PFSK-1 (cell line): ENCODE results near the gene CRISPLD2.

ENCODE experiments used
- FOXP2 ChIP-seq: optimal IDR thresholded peaks from 2 replicates; pipeline ENCODE3; 2011; ENCODE audit warnings: borderline replicate concordance, control low read depth, inconsistent platforms; ENCODE audit not compliant: insufficient read depth; ENCODE audit errors: extremely low read length, extremely low read depth
- POLR2AphosphoS5 ChIP-seq: IDR thresholded peaks from 2 replicates; pipeline ENCODE4 v1.6.1; 2012; ENCODE audit warnings: low read depth, mild to moderate bottlenecking, control low read depth, low read length, moderate library complexity
- SIN3A ChIP-seq: IDR thresholded peaks from 2 replicates; pipeline ENCODE4 v1.6.1; 2012; ENCODE audit warnings: mild to moderate bottlenecking, low read length, moderate library complexity, borderline replicate concordance; ENCODE audit not compliant: insufficient read depth
- TAF1 ChIP-seq: IDR thresholded peaks from 2 replicates; pipeline ENCODE4 v1.6.1; 2012; ENCODE audit warnings: low read length, control low read depth, borderline replicate concordance; ENCODE audit not compliant: insufficient read depth
- TF ChIP-seq, protein P1 (sequence below), 2 experiments: IDR thresholded peaks; 2 replicates each; pipeline versions ENCODE4 v1.6.1 to v1.8.0; 2011 to 2012; ENCODE audit warnings: low read depth in 2 of 2, low read length in 2 of 2, control low read depth in 1 of 2, inconsistent platforms in 1 of 2, mild to moderate bottlenecking in 1 of 2, moderate library complexity in 1 of 2; ENCODE audit not compliant: insufficient read depth in 1 of 2

The CRISPLD2 gene

DNA sequence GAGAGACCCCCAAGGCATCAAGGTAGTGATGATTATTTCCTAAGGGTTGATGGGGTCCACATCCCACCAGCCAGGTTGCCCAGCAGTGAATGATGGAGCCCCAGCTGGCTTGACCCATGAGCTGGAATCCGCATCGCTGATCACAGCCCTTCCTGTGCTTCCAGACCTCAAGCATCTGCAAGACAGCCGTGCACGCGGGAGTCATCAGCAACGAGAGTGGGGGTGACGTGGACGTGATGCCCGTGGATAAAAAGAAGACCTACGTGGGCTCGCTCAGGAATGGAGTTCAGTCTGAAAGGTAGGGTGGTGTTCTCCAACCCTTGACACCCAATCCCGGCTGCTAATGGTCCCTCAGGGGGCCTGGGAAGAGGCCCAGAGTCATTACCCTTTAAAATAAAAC lies 69.3 kb downstream of the CRISPLD2 start:
- TF ChIP-seq POLR2AphosphoS5 (no peak), SIN3A (no peak), TAF1 (no peak), FOXP2 (peak; percentile 25)

DNA sequence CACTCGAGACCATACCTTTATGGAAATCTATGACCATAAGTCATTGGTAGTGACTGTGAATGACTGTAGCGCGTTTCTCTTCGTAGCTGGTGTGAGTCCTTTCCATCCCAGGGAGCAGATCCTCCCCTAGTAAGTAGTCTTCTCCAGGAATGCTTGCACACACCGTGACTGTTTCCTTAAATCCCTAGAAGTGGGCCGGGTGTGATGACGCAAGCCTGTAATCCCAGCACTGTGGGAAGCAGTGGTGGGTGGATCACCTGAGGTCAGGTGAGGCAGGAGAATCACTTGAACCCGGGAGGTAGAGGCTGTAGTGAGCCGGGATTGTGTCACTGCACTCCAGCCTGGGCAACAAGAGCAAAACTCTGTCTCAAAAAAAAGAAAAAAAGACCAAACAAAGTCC lies 70.6 kb downstream of the CRISPLD2 start:
- TF ChIP-seq, protein P1, sequence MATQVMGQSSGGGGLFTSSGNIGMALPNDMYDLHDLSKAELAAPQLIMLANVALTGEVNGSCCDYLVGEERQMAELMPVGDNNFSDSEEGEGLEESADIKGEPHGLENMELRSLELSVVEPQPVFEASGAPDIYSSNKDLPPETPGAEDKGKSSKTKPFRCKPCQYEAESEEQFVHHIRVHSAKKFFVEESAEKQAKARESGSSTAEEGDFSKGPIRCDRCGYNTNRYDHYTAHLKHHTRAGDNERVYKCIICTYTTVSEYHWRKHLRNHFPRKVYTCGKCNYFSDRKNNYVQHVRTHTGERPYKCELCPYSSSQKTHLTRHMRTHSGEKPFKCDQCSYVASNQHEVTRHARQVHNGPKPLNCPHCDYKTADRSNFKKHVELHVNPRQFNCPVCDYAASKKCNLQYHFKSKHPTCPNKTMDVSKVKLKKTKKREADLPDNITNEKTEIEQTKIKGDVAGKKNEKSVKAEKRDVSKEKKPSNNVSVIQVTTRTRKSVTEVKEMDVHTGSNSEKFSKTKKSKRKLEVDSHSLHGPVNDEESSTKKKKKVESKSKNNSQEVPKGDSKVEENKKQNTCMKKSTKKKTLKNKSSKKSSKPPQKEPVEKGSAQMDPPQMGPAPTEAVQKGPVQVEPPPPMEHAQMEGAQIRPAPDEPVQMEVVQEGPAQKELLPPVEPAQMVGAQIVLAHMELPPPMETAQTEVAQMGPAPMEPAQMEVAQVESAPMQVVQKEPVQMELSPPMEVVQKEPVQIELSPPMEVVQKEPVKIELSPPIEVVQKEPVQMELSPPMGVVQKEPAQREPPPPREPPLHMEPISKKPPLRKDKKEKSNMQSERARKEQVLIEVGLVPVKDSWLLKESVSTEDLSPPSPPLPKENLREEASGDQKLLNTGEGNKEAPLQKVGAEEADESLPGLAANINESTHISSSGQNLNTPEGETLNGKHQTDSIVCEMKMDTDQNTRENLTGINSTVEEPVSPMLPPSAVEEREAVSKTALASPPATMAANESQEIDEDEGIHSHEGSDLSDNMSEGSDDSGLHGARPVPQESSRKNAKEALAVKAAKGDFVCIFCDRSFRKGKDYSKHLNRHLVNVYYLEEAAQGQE (IDR thresholded peaks at IDR 0.05; ENCODE audit: insufficient read depth in 1 of 2, low read depth in 2 of 2, low read length in 2 of 2): no peak
- TF ChIP-seq SIN3A: no peak
- no peak for TF ChIP-seq FOXP2
- TF ChIP-seq TAF1: no peak
- no peak for TF ChIP-seq POLR2AphosphoS5

DNA sequence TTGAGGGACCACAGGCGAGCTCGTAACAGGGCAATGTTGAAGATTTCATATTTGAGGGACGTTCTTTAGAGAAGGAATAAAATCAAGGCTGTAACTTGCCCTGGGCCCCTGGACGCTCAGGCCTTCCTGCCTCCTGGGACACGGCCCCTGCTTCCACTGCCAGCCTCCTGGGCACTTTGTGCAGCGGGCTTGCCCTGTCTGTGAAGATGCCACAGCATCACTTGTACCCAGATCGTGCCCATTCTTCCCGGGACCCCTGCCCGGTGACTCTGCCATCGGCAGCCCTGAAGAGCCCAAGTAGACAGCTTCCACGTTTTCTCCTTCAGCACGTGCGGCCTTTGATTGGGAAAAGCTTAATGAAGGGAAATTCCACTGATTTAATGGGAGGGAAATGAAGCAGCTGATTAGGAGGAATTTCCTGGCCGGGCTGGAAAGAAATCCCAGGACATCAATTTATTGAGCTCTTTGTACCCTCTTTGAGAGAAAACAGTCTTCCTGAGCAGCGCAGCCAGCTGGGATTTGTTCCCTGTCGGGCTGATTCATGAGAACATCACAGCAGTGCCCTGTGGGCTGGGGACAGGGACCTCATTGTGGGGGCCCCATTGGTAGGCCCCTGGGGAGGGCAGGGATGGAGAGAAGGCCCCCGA lies 71.5 kb downstream of the CRISPLD2 start:
- TF ChIP-seq, protein P1 (IDR thresholded peaks at IDR 0.05; ENCODE audit: insufficient read depth in 1 of 2, low read depth in 2 of 2, low read length in 2 of 2): no peak
- TF ChIP-seq SIN3A (no peak), POLR2AphosphoS5 (no peak), TAF1 (no peak), FOXP2 (no peak)

DNA sequence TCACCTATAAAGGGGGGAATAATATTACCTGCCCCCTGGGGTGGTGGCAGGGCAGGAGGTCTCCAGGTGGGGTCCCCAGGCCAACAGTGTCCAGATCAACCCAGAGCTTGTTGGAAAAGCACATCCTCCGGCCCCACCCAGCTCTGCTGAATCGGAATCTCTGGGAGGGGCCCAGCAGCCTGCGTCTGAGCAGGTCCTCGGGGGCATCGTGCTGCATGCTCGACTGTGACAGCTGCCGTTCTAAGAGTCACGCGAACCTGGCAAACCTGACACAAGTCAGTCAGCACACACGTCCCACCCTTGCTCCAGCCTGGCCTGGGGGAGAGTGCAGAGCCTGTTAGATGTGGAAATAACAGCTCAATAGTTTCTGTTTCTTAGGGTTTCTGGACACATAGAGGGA lies 72.3 kb downstream of the CRISPLD2 start:
- TF ChIP-seq TAF1 (no peak), POLR2AphosphoS5 (no peak), SIN3A (no peak), FOXP2 (no peak)
- TF ChIP-seq, protein P1 (IDR thresholded peaks at IDR 0.05; ENCODE audit: insufficient read depth in 1 of 2, low read depth in 2 of 2, low read length in 2 of 2): no peak

DNA sequence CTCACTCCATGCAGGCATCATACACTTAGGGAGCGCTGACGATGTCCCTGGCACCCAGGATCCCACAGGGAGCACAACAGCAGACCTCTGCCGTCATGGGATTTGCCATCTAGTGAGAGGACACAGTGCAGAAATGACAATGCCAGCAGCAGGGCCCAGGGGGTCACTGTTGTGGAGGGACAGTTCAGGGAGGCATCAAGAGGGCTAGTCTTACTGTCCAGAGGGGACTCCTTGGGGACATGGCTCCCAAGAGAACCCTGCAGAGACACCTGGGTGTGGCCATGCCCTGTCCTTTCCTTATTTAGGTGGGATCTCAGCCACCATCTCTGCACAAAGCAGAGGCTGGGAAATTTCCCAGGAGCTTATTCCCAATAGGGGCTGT lies 73.7 kb downstream of the CRISPLD2 start:
- TF ChIP-seq TAF1: no peak
- no peak for TF ChIP-seq FOXP2
- TF ChIP-seq, protein P1 (IDR thresholded peaks at IDR 0.05; ENCODE audit: insufficient read depth in 1 of 2, low read depth in 2 of 2, low read length in 2 of 2): no peak
- no peak for TF ChIP-seq SIN3A
- TF ChIP-seq POLR2AphosphoS5: no peak
